SK-N-SH (cell line): Measurements from ENCODE around the gene ADAMTS16.

Experiments used
- CTCF ChIP-seq: fragments of 200-600 bp; sonication (generic); IDR thresholded peaks from 2 replicates; pipeline ENCODE4 v1.6.1; 2017; ENCODE audit warnings: antibody characterized with exemption, mild to moderate bottlenecking, moderate library complexity
- JUND ChIP-seq: IDR thresholded peaks from 2 replicates; pipeline ENCODE4 v1.4.0; 2012
- MXI1 ChIP-seq: IDR thresholded peaks from 2 replicates; pipeline ENCODE4 v1.6.1; 2012; ENCODE audit warnings: mild to moderate bottlenecking, low read depth, low read length, improper control_type of control experiment
- POLR2AphosphoS5 ChIP-seq: IDR thresholded peaks from 2 replicates; pipeline ENCODE4 v1.6.1; 2012; ENCODE audit warnings: low read depth, low read length

- TF ChIP-seq JUND, result no peak
- no peak for TF ChIP-seq POLR2AphosphoS5
- no peak for TF ChIP-seq CTCF
- no peak for TF ChIP-seq MXI1
These were observed 135.1 kb downstream of the ADAMTS16 start for GRCh38 chr5:5275211-5275610.
